NCI-H446 (cell line): Measurements from ENCODE around the gene CCDC138.

ENCODE experiments used
- DNase-seq, 2 experiments: peaks; one replicate each; lab custom pipeline; 2025; lab: John Stamatoyannopoulos, UW

Gene CCDC138

GRCh38 chr2:108919571-108920373 lies 133.2 kb downstream of the CCDC138 start:
- DNase-seq, result no peak

- no peak for DNase-seq
Observed at GRCh38 chr2:108920686-108921085, 134.1 kb downstream of the CCDC138 start.

DNA sequence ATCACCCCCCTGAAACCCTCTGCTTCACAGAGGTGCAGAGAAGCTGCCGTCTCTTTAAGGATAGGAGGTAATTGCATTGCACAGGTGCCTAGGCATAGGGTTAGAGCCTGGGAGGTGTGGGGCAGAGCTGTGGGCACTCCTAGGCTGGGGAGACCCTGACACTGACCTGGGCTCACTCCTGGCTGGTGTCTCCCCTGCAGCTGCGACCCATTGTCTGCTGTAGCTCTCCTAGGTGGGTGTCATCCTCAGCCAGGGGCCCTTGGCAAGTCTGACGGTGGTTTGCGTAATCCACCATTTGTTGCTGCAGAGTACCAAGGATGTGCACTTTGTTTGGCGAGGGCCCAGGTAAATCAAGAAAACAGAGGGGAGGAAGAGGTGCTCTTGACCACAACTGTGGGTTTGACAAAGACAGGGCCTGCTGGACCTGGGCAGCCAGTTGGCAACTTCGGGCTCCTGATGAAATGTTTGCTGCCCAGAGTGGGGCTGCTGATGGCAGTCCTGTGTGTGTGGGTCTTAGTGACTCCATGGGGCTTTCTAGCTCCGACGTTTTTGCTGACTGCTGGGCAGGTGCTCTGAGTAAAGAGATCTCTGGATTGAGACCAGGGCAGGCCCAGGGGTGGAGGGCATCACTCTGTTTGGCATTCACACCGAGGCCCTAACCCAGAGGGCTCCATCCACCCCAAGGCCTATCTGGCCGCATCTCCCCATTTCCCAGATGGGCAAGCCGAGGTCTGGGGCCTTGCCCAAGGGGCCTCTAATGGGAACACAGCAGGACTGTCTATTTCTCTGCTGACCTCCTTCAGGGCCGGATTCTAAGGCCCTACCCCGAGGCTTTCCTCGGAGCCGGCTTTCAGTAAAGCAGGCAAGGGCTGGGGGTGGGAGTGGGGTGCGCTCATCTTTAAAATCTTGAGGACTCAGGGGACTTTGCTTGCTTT lies 134.8 kb downstream of the CCDC138 start:
- DNase-seq, result no peak

DNA sequence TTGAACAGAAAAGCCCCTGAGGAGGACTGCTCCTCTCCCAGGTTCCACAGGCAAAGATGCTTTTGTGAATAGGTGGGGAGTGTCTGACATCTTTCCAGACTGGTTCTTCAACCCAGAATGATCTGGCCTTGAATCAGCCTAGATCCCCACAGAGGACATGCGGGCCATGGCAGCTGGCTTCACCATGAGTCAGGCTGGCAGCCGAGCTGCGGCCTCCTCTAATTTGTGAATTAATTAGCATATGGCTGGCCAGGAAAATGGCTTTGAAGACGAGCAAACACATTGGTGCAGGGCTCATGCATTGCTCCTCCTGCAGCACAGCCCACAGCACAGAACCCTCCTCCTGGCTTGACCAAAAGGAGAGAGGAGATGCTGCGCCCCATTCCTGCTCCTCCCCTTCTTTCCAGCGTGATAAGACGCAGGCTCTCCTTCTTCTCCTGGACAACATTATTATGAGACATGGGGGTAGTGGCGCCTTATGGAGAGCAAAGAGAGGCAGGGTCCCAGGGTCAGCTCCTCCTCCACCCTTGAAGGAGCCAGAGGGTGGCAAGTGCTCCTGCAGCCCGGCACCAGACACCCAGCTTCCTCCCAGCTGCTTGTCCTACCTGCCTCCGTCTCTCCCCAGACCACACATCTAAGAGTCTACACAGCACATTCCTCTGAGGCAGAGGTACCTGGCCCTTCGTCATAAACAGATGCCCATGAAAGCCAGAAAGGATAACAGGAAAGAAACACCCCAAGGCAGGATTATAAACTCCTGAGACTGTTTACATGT lies 135.8 kb downstream of the CCDC138 start:
- DNase-seq, result peak in 1 of 2 experiments; percentile 72

DNA sequence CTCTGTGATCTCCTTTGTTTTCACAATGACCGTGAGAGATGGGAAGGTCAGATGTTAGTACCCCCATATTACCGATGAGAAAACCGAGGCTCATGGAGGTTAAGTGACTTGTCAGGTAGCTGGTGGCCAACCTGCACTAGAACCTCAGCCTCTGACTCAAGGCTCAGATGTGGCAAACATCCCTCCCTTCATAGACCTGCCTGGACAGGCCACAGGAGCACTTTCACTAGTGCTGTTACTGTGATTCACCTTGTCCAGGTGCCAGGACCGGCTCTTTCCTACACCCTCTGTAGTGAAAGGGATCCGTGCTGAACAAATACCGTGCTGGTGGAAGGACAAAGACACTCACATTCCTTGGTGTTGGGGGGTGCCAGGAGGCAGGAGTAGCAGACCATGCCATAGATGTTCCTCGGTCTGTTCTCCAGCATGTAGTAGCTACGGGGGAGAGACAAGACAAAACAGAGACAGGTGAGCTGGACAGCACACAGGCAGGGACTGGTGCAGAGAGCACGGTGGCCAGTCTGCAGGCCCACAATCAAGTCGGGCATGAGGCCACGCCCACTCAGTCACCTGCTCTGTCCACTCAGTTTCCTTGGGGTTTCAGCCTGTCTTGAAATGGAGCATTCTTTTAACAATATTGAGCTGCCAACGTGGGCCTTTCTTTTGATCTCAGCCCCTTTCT lies 136.6 kb downstream of the CCDC138 start:
- no peak for DNase-seq

DNA sequence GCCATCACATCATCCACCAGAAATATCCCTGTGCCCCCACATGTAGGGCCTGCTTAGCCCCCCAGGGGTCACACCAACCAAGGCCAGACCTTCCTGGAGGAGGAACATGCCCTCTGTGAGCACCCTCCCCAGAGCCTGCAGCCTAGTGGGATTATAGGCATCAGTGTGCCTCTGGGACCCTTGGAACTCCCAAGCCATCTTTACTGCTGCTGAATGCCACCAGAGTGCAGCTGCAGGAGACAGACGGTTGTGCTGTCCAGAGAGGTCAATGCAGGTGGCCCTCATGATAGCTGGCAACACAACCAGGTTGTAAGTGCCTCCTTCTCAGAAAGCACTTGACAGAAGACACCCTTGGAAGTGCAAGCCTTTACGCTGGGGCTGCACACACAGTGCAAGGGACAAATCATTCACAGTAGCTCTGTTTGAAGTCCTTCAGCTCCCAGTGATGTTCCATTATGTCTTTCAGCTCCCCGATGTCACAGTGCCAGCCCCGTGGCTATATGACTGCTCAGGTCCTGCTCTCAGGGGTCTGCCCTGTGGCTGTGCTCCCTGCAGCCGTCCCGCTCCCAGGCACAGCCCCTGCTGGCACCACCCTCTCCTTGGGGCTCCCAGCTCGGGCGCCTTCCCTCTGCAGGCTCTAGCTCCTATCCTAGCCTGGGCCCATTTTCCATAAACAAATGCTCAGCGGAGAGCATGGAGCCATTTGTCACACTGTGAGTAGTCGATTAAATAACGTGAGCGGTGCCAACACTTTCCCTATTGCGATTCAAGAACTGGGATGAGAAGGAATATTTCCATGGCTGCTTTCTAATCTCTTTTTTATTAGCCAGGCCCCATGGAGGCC lies 137.4 kb downstream of the CCDC138 start:
- DNase-seq, result no peak

GRCh38 chr2:108924580-108925251 lies 138.1 kb downstream of the CCDC138 start:
- no peak for DNase-seq

- no peak for DNase-seq
Observed at GRCh38 chr2:108925286-108925685, 138.7 kb downstream of the CCDC138 start.

GRCh38 chr2:108925735-108926134 lies 139.2 kb downstream of the CCDC138 start:
- no peak for DNase-seq
